ENCODE measurements around the gene IFI44L. TPM values are rescaled to one million over a fixed set of nuclear protein-coding genes. Genes with fewer than 3 reads are reported as not detected.

The IFI44L gene
- total RNA-seq, 3 donors from 2014 or later (not counting 1 experiment from before 2014, with no cell fraction given): 5.2 to 12.6 (median 6.7) TPM

Other genes starting within 250 kb of the IFI44L start
- gene PTGFR, start 129.5 kb upstream of the IFI44L start, total RNA-seq: not detected
- gene IFI44, start 29.4 kb downstream of the IFI44L start, total RNA-seq: 10 to 100 TPM; 34.6 to 60.2 (median 35.5) TPM